Stimulated activated naive CD8-positive, alpha-beta T cell treated with anti-CD3 and anti-CD28 coated beads, Interleukin-15, Interleukin-2, amounts not matched to agents 100 U/mL and 50 U/mL, for 24 hours (primary cell): ENCODE measurements around the gene TRIOBP.
A peak's percentile ranks its signal among the peaks of the same experiment; 100 is the strongest.
"Not testable (repeated sequence)": the region's sequence is repeated elsewhere in the genome, so short reads cannot be mapped to it uniquely, and the experiment has no call there.

Experiments used
- ATAC-seq: fragments of 150-1000 bp; cut with Tn5 transposase; one replicate; pipeline ENCODE4 v1.10.0; 2021
- DNase-seq: peaks from one replicate; pipeline ENCODE4 v3.0.0; 2021

TRIOBP gene

GRCh38 chr22:37692627-37693285, 4.1 kb upstream of the TRIOBP start:
- ATAC-seq (no peak), DNase-seq (no peak)

- not testable (repeated sequence) for DNase-seq, ATAC-seq
These were observed 2.7 kb upstream of the TRIOBP start for GRCh38 chr22:37694131-37694530.

- ATAC-seq, DNase-seq: not testable (repeated sequence)
These were observed 590 bp upstream of the TRIOBP start for GRCh38 chr22:37696260-37696656.

- DNase-seq (no peak), ATAC-seq (no peak)
These were observed 639 bp downstream of the TRIOBP start for GRCh38 chr22:37697538-37697835.

GRCh38 chr22:37701141-37701786, 4.4 kb downstream of the TRIOBP start:
- no peak for ATAC-seq
- no peak for DNase-seq

GRCh38 chr22:37703906-37704305, 7.1 kb downstream of the TRIOBP start:
- ATAC-seq: no peak
- no peak for DNase-seq

- DNase-seq: no peak
- no peak for ATAC-seq
These were observed 7.8 kb downstream of the TRIOBP start for GRCh38 chr22:37704645-37705044.

GRCh38 chr22:37705205-37705604, 8.4 kb downstream of the TRIOBP start:
- DNase-seq: no peak
- no peak for ATAC-seq

- DNase-seq (no peak), ATAC-seq (no peak)
These were observed 12.0 kb downstream of the TRIOBP start for GRCh38 chr22:37708580-37709444.

GRCh38 chr22:37709445-37709765, 12.6 kb downstream of the TRIOBP start:
- DNase-seq (no peak), ATAC-seq (no peak)

- DNase-seq (no peak), ATAC-seq (no peak)
These were observed 13.8 kb downstream of the TRIOBP start for GRCh38 chr22:37710675-37711074.

- DNase-seq (no peak), ATAC-seq (no peak)
These were observed 14.6 kb downstream of the TRIOBP start for GRCh38 chr22:37711490-37711889.

GRCh38 chr22:37713761-37714160, 16.9 kb downstream of the TRIOBP start:
- ATAC-seq: no peak
- no peak for DNase-seq

GRCh38 chr22:37714634-37715033, 17.8 kb downstream of the TRIOBP start:
- DNase-seq: no peak
- ATAC-seq: no peak

- DNase-seq (no peak), ATAC-seq (no peak)
These were observed 18.9 kb downstream of the TRIOBP start for GRCh38 chr22:37715760-37716159.

GRCh38 chr22:37716708-37717107, 19.9 kb downstream of the TRIOBP start:
- DNase-seq: no peak
- ATAC-seq: no peak

- DNase-seq, ATAC-seq: not testable (repeated sequence)
These were observed 20.4 kb downstream of the TRIOBP start for GRCh38 chr22:37717235-37717634.

GRCh38 chr22:37717746-37718305, 21.0 kb downstream of the TRIOBP start:
- not testable (repeated sequence) for ATAC-seq, DNase-seq

- DNase-seq: no peak
- no peak for ATAC-seq
These were observed 28.8 kb downstream of the TRIOBP start for GRCh38 chr22:37725551-37726240.

GRCh38 chr22:37726241-37726887, 29.5 kb downstream of the TRIOBP start:
- DNase-seq (no peak), ATAC-seq (peak; percentile 36)

- ATAC-seq (no peak), DNase-seq (no peak)
These were observed 31.8 kb downstream of the TRIOBP start for GRCh38 chr22:37728620-37729019.
